HFFc6 (cell line): Measurements from ENCODE around the gene SCG3. TPM values are rescaled to one million over a fixed set of nuclear protein-coding genes. Genes with fewer than 3 reads are reported as not detected.

Source experiments
- DNase-seq: peaks from one replicate; pipeline ENCODE4 v3.0.0-alpha.2; 2018
- H3K27ac Mint-ChIP-seq: 2 replicates; pipeline ENCODE4 v1.8.0; 2020; ENCODE audit warnings: mild to moderate bottlenecking, mixed read lengths
- H3K27me3 Mint-ChIP-seq: 2 replicates; pipeline ENCODE4 v1.8.0; 2021; ENCODE audit warnings: mild to moderate bottlenecking, moderate library complexity, mixed read lengths; ENCODE audit not compliant: insufficient read depth
- H3K36me3 Mint-ChIP-seq: 2 replicates; pipeline ENCODE4 v1.8.0; 2021; ENCODE audit warnings: low read depth, mixed read lengths
- H3K4me1 Mint-ChIP-seq: 2 replicates; pipeline ENCODE4 v1.8.0; 2020; ENCODE audit warnings: low read depth, mixed read lengths
- H3K4me3 Mint-ChIP-seq: 2 replicates; pipeline ENCODE4 v1.8.0; 2020; ENCODE audit warnings: mild to moderate bottlenecking, moderate library complexity, mixed read lengths
- H3K9me3 Mint-ChIP-seq: 2 replicates; pipeline ENCODE4 v1.8.0; 2020; ENCODE audit warnings: mild to moderate bottlenecking, mixed read lengths
- total RNA-seq, 6 experiments: library from RNA; stranded (reverse); fragmentation: NEBNext Ultra II Directional; extraction: Animal tissue kit (Norgen Biotek cat#: 25700); gene quantifications; 2 replicates in 1 of 6; 3 replicates in 5 of 6; pipeline ENCODE4 v1.2.3, GENCODE V29; 2021
- TF ChIP-seq, protein P1 (sequence below): fragments of 200-600 bp; sonication (generic); IDR thresholded peaks from 2 replicates; pipeline ENCODE4 v1.5.0; 2021; ENCODE audit warnings: antibody characterized with exemption, mild to moderate bottlenecking

Gene SCG3
- total RNA-seq, 6 experiments from 2014 or later, result not detected

DNA sequence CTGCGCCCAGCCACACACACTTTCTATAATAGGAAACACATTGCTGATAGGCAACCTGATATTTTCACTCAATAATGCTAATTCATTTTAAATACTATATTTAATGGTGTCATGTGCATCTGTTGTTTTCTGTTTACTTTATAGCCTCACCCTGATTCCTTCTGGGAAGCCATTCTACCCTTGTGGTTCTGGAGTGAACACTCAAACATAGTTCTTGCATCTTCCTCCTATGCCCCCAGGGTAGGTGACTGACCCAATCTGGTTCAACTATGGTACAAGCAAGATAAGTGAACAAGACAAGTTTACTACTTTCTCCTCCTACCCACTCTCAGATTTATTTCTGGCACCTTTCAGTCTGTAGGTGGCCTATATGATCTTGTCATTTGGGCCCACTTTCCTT, 4.3 kb upstream of the SCG3 start:
- Mint-ChIP-seq H3K36me3 (no peaks in the 10 kb centered on the region), H3K4me1 (peaks cover 11% of the 10 kb centered on the region; the same call in 1 of the 2 replicates), H3K27ac (no peak overlapping the region), H3K9me3 (no peaks in the 10 kb centered on the region), H3K4me3 (no peak overlapping the region), H3K27me3 (peaks cover 13% of the 10 kb centered on the region)
- DNase-seq, result no peak
- TF ChIP-seq, protein P1, sequence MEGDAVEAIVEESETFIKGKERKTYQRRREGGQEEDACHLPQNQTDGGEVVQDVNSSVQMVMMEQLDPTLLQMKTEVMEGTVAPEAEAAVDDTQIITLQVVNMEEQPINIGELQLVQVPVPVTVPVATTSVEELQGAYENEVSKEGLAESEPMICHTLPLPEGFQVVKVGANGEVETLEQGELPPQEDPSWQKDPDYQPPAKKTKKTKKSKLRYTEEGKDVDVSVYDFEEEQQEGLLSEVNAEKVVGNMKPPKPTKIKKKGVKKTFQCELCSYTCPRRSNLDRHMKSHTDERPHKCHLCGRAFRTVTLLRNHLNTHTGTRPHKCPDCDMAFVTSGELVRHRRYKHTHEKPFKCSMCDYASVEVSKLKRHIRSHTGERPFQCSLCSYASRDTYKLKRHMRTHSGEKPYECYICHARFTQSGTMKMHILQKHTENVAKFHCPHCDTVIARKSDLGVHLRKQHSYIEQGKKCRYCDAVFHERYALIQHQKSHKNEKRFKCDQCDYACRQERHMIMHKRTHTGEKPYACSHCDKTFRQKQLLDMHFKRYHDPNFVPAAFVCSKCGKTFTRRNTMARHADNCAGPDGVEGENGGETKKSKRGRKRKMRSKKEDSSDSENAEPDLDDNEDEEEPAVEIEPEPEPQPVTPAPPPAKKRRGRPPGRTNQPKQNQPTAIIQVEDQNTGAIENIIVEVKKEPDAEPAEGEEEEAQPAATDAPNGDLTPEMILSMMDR, result no peak

DNA sequence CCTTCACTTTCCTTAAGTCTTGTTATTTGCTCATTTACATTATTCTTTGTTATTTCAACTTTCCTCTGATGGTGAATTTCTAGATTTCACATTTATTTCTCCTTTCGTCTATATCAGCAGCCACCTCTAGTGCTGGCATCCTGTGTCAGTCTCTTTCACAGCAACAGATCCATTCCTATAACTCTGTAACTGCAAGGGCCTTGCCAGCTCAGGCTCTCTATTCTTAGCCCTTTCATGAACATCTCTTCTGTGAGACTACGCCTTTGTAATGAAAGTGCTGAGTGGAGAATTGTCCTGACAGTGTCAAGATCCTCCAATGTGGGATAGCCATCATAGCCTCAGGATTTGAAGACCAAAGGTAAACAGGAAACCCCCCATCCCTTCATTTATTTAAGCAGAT, 3.9 kb upstream of the SCG3 start:
- no peak overlapping the region for H3K4me3 Mint-ChIP-seq
- H3K27me3 Mint-ChIP-seq, result peaks cover 13% of the 10 kb centered on the region
- DNase-seq, result no peak
- TF ChIP-seq, protein P1, result no peak
- no peak overlapping the region for H3K27ac Mint-ChIP-seq
- H3K36me3 Mint-ChIP-seq, result no peaks in the 10 kb centered on the region
- no peaks in the 10 kb centered on the region for H3K9me3 Mint-ChIP-seq
- peaks cover 11% of the 10 kb centered on the region; the same call in 1 of the 2 replicates for H3K4me1 Mint-ChIP-seq

DNA sequence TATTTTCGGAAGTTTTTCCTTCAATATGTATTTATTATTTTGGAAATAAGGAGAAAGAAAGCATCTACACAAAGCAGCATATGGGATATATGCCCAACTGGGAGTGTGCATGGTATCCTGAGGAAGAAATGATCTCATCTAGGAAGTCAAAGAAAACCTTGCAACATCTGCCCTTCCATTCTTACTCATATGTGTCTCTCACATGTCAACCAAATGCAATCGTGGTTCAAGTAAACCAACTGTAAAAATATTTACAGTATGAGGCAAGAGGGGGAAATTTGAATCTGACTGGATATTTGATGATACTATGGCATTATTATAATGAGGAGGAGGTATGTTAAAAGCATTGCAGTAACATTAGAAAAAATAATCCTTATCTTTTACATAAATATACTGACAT, 3.2 kb upstream of the SCG3 start:
- H3K27me3 Mint-ChIP-seq, result peaks cover 15% of the 10 kb centered on the region; the same call in 1 of the 2 replicates
- no peak overlapping the region for H3K27ac Mint-ChIP-seq
- H3K4me1 Mint-ChIP-seq, result peaks cover 4% of the 10 kb centered on the region; the same call in 1 of the 2 replicates
- DNase-seq, result no peak
- H3K9me3 Mint-ChIP-seq, result no peaks in the 10 kb centered on the region
- TF ChIP-seq, protein P1, result no peak
- no peak overlapping the region for H3K4me3 Mint-ChIP-seq
- no peaks in the 10 kb centered on the region for H3K36me3 Mint-ChIP-seq

DNA sequence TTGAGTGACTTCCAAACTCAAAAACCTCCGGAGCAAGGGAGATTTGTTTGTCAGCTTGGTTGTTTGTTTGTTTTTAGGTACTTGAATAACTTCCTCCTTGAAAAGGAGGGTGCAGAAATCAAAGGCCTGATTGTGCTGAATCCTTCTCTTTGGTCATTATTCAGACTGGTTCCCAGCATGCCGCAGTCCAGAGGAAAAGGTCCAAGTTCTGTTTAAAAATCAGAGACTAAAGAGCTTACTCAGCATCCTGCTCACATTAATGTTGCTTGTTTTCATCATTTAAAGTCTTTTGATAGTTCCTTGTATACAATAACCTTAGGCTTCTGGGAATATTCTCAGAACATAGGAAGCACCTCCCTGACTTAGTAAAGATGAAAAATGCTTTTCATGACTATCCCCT, 982 bp upstream of the SCG3 start:
- DNase-seq, result no peak
- Mint-ChIP-seq H3K4me1 (no peaks in the 10 kb centered on the region), H3K36me3 (no peaks in the 10 kb centered on the region), H3K9me3 (no peaks in the 10 kb centered on the region), H3K4me3 (no peak overlapping the region), H3K27ac (no peak overlapping the region), H3K27me3 (peaks cover 17% of the 10 kb centered on the region; the same call in 1 of the 2 replicates)
- TF ChIP-seq, protein P1, result no peak

DNA sequence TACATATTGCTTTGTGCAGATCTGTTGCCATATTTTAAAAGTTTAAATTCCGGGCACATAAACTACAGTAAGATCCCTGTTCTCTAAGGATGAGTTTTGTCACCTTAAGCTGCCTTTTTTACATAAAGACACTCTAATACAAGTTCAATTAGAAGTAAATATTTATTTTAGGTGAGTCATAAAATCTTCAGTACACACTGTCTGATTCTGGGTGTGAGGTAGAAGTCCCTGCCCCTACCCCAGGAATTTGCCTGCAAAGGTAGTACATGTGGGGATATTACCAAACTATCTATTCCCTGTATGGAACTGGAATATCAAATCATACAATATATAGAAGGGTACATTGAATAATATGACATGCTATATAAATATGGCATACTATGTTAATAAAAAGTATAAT, 6.3 kb downstream of the SCG3 start:
- Mint-ChIP-seq H3K4me1 (no peaks in the 10 kb centered on the region), H3K27me3 (peaks cover 38% of the 10 kb centered on the region), H3K27ac (no peak overlapping the region), H3K9me3 (no peaks in the 10 kb centered on the region), H3K4me3 (no peak overlapping the region), H3K36me3 (no peaks in the 10 kb centered on the region)
- TF ChIP-seq, protein P1, result no peak
- DNase-seq, result no peak

DNA sequence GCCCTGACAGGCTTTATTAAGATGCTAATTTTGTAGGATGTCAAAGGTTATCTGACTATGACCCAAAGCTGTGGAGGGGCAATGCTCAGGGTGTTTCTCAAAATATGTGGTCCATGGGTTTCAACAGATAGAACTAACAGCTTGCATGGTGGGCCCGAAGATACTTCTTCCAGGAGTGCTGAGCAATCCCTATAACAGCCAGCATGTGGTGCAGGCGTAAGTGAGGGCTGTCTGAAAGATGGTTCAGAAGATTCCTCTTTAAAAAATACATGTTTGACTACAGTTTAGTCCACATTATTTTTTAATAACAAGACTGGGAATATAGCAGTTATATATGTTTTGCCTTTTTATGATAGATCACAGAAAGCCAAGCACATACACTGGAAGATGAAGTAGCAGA, 7.6 kb downstream of the SCG3 start:
- no peaks in the 10 kb centered on the region for H3K36me3 Mint-ChIP-seq
- TF ChIP-seq, protein P1, result peak; percentile 53
- H3K4me1 Mint-ChIP-seq, result no peaks in the 10 kb centered on the region
- no peaks in the 10 kb centered on the region for H3K9me3 Mint-ChIP-seq
- no peak overlapping the region for H3K27ac Mint-ChIP-seq
- no peak for DNase-seq
- H3K27me3 Mint-ChIP-seq, result peaks cover 43% of the 10 kb centered on the region
- no peak overlapping the region for H3K4me3 Mint-ChIP-seq
